Measurements from ENCODE around the gene MAMDC4. TPM values are rescaled to one million over a fixed set of nuclear protein-coding genes. Genes with fewer than 3 reads are reported as not detected.
"Not testable (repeated sequence)": the region's sequence is repeated elsewhere in the genome, so short reads cannot be mapped to it uniquely, and the experiment has no call there.

MAMDC4 gene
- total RNA-seq, 1 donor from 2014 or later = 7.7 TPM

DNA sequence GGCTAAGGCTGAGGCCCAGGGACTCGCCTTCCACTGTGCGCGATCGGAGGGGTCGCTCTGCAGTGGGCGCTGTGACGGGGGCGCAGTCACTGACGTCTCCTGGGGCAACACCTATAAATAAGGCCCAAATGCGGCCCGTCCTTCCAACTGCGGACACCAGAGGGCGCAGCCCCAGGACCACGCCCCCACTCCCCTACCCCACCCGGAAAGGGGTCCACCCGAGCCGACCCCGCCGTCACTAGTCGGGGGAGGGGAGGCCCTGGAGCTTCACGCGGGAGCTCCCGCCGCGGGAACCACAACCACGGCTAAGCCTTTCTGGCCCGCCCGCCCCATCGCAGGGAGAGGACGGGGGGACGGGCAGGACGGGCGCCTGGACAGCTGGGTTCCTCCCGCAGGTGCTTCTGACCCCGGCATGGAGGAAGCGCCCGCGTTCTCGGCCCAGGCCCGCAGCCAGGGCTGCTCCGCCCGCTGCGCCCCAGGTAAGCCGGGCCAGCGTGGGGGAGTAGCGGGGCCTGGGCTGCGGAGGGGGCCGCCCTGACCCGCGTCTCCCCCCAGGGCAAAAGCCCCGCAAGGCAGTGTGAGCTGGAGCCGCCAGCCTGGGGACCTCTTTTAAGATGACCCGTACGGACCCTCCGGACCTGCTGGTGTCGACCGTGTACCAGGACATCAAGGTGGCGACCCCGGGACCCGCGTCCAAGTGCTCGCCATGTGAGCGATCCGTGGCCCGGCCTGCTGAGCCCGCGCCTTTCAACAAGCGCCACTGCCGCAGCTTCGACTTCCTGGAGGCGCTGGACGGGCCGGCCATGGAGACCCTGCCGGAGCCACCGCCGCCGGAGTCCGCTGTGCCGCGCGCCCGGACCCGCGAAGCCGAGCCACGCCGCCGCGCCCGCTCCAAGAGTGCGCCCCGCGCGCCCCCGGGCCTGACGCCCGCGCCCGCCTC is 8.1 kb upstream of the MAMDC4 start:
- H3K4me3 Mint-ChIP-seq (ENCODE audit: unreplicated experiment); DNase-seq (ENCODE audit: low spot score); H3K36me3 Mint-ChIP-seq (ENCODE audit: low read depth); H3K27ac Mint-ChIP-seq (ENCODE audit: unreplicated experiment); H3K27me3 Mint-ChIP-seq (ENCODE audit: low read depth); H3K9me3 Mint-ChIP-seq (ENCODE audit: low read depth): not testable (repeated sequence)
- H3K4me1 Mint-ChIP-seq (ENCODE audit: low read depth) = peaks cover 41% of the 10 kb centered on the region
- TF ChIP-seq, protein P1, sequence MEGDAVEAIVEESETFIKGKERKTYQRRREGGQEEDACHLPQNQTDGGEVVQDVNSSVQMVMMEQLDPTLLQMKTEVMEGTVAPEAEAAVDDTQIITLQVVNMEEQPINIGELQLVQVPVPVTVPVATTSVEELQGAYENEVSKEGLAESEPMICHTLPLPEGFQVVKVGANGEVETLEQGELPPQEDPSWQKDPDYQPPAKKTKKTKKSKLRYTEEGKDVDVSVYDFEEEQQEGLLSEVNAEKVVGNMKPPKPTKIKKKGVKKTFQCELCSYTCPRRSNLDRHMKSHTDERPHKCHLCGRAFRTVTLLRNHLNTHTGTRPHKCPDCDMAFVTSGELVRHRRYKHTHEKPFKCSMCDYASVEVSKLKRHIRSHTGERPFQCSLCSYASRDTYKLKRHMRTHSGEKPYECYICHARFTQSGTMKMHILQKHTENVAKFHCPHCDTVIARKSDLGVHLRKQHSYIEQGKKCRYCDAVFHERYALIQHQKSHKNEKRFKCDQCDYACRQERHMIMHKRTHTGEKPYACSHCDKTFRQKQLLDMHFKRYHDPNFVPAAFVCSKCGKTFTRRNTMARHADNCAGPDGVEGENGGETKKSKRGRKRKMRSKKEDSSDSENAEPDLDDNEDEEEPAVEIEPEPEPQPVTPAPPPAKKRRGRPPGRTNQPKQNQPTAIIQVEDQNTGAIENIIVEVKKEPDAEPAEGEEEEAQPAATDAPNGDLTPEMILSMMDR (IDR thresholded peaks at IDR 0.05) = peak; percentile 87

- H3K9me3 Mint-ChIP-seq (ENCODE audit: low read depth) = no peaks in the 10 kb centered on the region
- H3K27ac Mint-ChIP-seq (ENCODE audit: unreplicated experiment) = no peak overlapping the region
- H3K4me1 Mint-ChIP-seq (ENCODE audit: low read depth) = peaks cover 38% of the 10 kb centered on the region
- H3K4me3 Mint-ChIP-seq (ENCODE audit: unreplicated experiment) = peak overlapping the region; percentile 9
- no peak for DNase-seq (ENCODE audit: low spot score)
- H3K27me3 Mint-ChIP-seq (ENCODE audit: low read depth) = no peaks in the 10 kb centered on the region
- H3K36me3 Mint-ChIP-seq (ENCODE audit: low read depth) = peaks cover 4% of the 10 kb centered on the region
- TF ChIP-seq, protein P1 (IDR thresholded peaks at IDR 0.05) = no peak
Measured at GRCh38 chr9:136844761-136845464, 7.2 kb upstream of the MAMDC4 start.

GRCh38 chr9:136845465-136846260 is 6.5 kb upstream of the MAMDC4 start:
- no peaks in the 10 kb centered on the region for H3K27me3 Mint-ChIP-seq (ENCODE audit: low read depth)
- H3K27ac Mint-ChIP-seq (ENCODE audit: unreplicated experiment) = no peak overlapping the region
- H3K4me1 Mint-ChIP-seq (ENCODE audit: low read depth) = peaks cover 37% of the 10 kb centered on the region
- no peak for DNase-seq (ENCODE audit: low spot score)
- peak overlapping the region; percentile 9 for H3K4me3 Mint-ChIP-seq (ENCODE audit: unreplicated experiment)
- TF ChIP-seq, protein P1 (IDR thresholded peaks at IDR 0.05) = no peak
- H3K36me3 Mint-ChIP-seq (ENCODE audit: low read depth) = peaks cover 2% of the 10 kb centered on the region
- no peaks in the 10 kb centered on the region for H3K9me3 Mint-ChIP-seq (ENCODE audit: low read depth)

GRCh38 chr9:136846376-136847087 is 5.6 kb upstream of the MAMDC4 start:
- TF ChIP-seq, protein P1 (IDR thresholded peaks at IDR 0.05) = no peak
- no peaks in the 10 kb centered on the region for H3K9me3 Mint-ChIP-seq (ENCODE audit: low read depth)
- no peaks in the 10 kb centered on the region for H3K27me3 Mint-ChIP-seq (ENCODE audit: low read depth)
- peaks cover 31% of the 10 kb centered on the region for H3K4me1 Mint-ChIP-seq (ENCODE audit: low read depth)
- peaks cover 2% of the 10 kb centered on the region for H3K36me3 Mint-ChIP-seq (ENCODE audit: low read depth)
- H3K27ac Mint-ChIP-seq (ENCODE audit: unreplicated experiment) = peak overlapping the region; percentile 49
- no peak for DNase-seq (ENCODE audit: low spot score)
- H3K4me3 Mint-ChIP-seq (ENCODE audit: unreplicated experiment) = peak overlapping the region; percentile 96

All from chondrocyte (in vitro differentiated cells).